Measurements from ENCODE around the gene C12orf42.

DNA sequence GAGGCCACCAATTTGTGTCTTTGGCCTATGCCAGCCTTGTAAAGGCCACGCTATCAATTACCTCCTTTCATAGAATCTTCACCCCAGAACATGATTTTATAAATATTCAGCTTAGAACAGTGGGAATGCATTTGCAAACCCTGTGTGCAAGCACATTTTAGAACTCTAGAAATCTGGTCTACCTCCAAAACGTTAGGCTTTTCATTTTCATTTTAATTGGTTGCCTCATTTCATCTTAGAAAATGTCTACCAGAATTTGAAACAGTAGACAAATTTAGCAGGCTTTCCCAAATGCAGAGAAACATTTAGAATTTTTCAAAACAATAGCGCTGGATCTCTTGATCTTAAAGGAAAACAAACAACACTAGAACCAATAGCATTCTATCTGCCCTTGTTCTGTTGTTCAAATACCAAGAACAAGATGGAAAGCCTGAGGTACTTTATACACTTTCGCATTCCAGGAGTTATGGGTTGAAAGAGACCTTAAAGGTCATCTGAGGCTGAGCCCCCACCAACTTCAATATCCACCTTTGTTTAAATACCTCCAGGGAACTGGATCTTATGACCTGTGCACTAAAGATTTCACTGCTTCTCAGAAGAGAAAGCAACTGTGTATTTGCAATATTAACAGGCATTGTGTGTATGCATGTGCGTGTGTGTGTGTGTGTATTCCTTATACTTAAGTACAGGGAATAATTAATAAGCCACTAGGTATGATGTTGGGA, 185.1 kb downstream of the C12orf42 start:
- TF ChIP-seq, protein P1, sequence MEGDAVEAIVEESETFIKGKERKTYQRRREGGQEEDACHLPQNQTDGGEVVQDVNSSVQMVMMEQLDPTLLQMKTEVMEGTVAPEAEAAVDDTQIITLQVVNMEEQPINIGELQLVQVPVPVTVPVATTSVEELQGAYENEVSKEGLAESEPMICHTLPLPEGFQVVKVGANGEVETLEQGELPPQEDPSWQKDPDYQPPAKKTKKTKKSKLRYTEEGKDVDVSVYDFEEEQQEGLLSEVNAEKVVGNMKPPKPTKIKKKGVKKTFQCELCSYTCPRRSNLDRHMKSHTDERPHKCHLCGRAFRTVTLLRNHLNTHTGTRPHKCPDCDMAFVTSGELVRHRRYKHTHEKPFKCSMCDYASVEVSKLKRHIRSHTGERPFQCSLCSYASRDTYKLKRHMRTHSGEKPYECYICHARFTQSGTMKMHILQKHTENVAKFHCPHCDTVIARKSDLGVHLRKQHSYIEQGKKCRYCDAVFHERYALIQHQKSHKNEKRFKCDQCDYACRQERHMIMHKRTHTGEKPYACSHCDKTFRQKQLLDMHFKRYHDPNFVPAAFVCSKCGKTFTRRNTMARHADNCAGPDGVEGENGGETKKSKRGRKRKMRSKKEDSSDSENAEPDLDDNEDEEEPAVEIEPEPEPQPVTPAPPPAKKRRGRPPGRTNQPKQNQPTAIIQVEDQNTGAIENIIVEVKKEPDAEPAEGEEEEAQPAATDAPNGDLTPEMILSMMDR (IDR thresholded peaks at IDR 0.05), result no peak
- no peak for TF ChIP-seq POLR2A (IDR thresholded peaks at IDR 0.05)

All from body of pancreas (tissue), 4 donors.